ENCODE results near the gene CALHM4. TPM values are rescaled to one million over a fixed set of nuclear protein-coding genes. Genes with fewer than 3 reads are reported as not detected.

Gene CALHM4
- total and polyA plus RNA-seq, 2 donors = not detected

GRCh38 chr6:116557893-116558292, 4.3 kb downstream of the CALHM4 start:
- H3K36me3 ChIP-seq (ENCODE audit: insufficient read depth) = no peaks in the 10 kb centered on the region
- H3K27ac ChIP-seq (ENCODE audit: low read depth) = no peak overlapping the region
- WGBS = 11% methylated on average over 5 of the region's 5 CpGs
- no peak overlapping the region for H3K4me3 ChIP-seq (ENCODE audit: low read depth, low read length)
- H3K4me1 ChIP-seq (ENCODE audit: insufficient read depth) = no peaks in the 10 kb centered on the region
- DNase-seq (ENCODE audit: extremely low spot score) = peak; percentile 43

DNA sequence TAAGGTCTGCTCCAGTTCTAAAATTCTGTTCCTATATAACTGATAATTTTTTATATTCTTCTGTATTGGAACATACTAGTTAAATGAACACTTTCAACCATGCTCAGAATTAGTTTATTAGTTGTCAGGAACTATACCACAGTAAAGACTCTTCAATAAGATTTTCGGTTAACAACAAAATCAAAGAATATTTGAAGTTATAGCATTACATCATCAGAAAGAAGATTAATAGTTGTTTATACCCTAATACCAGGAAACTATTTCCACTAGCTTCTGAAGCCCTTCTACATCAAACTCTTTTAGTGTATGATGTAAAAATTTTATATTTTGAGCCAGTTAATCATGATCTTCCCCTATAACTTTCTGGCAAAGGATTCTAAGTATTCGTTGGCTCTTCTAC, 6.6 kb downstream of the CALHM4 start:
- Histone ChIP-seq H3K4me3 (ENCODE audit: low read depth, low read length) (no peak overlapping the region), H3K4me1 (ENCODE audit: insufficient read depth) (peaks cover 2% of the 10 kb centered on the region), H3K27ac (ENCODE audit: low read depth) (no peak overlapping the region), H3K36me3 (ENCODE audit: insufficient read depth) (no peaks in the 10 kb centered on the region)
- no peak for DNase-seq (ENCODE audit: extremely low spot score)
- WGBS = 50% methylated on average over 2 of the region's 2 CpGs

GRCh38 chr6:116561377-116562018, 7.9 kb downstream of the CALHM4 start:
- no peak overlapping the region for H3K4me3 ChIP-seq (ENCODE audit: low read depth, low read length)
- H3K27ac ChIP-seq (ENCODE audit: low read depth) = no peak overlapping the region
- H3K36me3 ChIP-seq (ENCODE audit: insufficient read depth) = no peaks in the 10 kb centered on the region
- DNase-seq (ENCODE audit: extremely low spot score) = peak; percentile 52
- H3K4me1 ChIP-seq (ENCODE audit: insufficient read depth) = peaks cover 2% of the 10 kb centered on the region
- 39% methylated on average over 9 of the region's 9 CpGs for WGBS

DNA sequence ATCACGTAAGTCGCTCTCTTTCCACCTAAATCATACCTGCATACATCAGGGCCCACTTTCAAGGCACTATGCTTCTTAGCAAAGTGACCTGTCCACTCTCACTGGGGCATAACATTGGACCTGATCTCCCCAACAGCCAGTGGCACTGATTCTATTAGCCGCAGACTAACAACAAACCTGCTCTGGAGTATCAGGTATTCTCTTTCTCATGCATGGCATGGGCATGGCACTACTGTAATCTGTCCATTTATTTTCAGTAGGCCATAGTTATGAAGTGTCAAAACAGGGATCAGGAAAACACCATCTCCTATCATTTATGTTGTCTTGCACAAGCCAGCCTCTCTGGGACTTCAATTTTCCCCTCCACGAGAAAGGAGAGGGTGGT, 8.5 kb downstream of the CALHM4 start:
- Histone ChIP-seq H3K36me3 (ENCODE audit: insufficient read depth) (no peaks in the 10 kb centered on the region), H3K4me3 (ENCODE audit: low read depth, low read length) (no peak overlapping the region), H3K4me1 (ENCODE audit: insufficient read depth) (peaks cover 2% of the 10 kb centered on the region), H3K27ac (ENCODE audit: low read depth) (no peak overlapping the region)
- 87% methylated on average over 4 of the region's 4 CpGs for WGBS
- DNase-seq (ENCODE audit: extremely low spot score) = no peak

DNA sequence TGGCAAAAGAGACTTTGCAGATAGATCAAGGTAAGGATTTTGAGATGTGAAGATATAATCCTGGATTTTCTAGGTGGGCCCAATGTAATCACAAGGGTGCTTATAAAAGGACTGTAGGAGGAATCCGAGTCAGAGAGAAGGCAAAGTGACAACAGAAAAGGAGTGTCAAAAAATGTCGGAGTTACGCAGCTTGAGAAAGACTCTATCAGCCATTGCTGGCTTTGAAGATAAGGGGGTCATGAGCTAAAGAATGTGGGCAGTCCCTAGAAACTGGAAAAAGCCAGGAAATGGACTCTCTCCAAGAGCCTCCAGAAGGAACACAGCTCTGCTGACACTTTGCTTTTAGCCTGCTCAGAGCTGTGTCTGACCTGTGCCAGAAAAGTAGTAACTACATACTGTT, 9.1 kb downstream of the CALHM4 start:
- WGBS = 31% methylated on average over 3 of the region's 3 CpGs
- H3K27ac ChIP-seq (ENCODE audit: low read depth) = no peak overlapping the region
- peaks cover 2% of the 10 kb centered on the region for H3K4me1 ChIP-seq (ENCODE audit: insufficient read depth)
- H3K4me3 ChIP-seq (ENCODE audit: low read depth, low read length) = no peak overlapping the region
- no peak for DNase-seq (ENCODE audit: extremely low spot score)
- no peaks in the 10 kb centered on the region for H3K36me3 ChIP-seq (ENCODE audit: insufficient read depth)

DNA sequence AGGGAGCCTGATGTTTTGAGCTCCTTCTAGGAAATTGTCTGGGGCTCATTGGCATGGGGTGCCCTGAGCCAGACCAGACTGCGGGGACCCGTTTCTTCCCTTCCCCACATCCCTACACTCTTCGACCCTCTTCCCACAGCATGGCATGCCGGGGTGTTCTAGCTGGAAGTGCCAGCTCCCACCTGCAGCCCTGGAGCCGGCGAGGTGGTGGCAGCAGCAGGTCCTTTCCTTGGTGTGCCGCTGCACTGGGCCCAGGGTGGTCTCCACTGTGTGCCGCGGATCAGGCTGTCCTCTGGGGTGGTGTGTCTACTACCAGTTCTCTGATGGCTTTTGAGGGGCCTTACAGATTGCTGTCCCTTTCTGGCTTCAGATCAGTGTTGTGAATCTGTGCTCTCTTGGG, 10.3 kb downstream of the CALHM4 start:
- Histone ChIP-seq H3K36me3 (ENCODE audit: insufficient read depth) (no peaks in the 10 kb centered on the region), H3K4me1 (ENCODE audit: insufficient read depth) (peaks cover 2% of the 10 kb centered on the region), H3K4me3 (ENCODE audit: low read depth, low read length) (no peak overlapping the region), H3K27ac (ENCODE audit: low read depth) (no peak overlapping the region)
- DNase-seq (ENCODE audit: extremely low spot score) = no peak
- 92% methylated on average over 9 of the region's 9 CpGs for WGBS

DNA sequence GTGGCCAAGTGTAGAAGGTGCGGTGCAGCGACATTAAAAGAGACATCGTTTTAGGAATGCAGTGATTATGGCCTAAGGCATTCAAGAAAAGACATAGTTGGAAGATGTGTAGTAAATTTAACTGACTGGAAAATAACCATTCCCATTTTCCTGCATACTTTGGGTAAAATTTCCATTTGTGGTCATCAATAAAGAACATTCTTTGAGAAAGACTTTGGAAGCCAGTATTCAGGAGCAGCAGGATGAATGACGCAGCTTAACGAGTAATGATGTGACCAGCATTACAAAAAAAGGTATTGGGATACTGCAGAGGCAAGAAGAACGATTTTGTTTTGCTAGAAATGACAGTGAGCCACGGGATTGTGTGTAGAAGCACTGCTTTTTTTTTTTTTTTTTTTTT, 10.8 kb downstream of the CALHM4 start:
- H3K27ac ChIP-seq (ENCODE audit: low read depth) = no peak overlapping the region
- WGBS = 85% methylated on average over 7 of the region's 7 CpGs
- no peak for DNase-seq (ENCODE audit: extremely low spot score)
- no peaks in the 10 kb centered on the region for H3K36me3 ChIP-seq (ENCODE audit: insufficient read depth)
- no peak overlapping the region for H3K4me3 ChIP-seq (ENCODE audit: low read depth, low read length)
- H3K4me1 ChIP-seq (ENCODE audit: insufficient read depth) = peaks cover 2% of the 10 kb centered on the region

DNA sequence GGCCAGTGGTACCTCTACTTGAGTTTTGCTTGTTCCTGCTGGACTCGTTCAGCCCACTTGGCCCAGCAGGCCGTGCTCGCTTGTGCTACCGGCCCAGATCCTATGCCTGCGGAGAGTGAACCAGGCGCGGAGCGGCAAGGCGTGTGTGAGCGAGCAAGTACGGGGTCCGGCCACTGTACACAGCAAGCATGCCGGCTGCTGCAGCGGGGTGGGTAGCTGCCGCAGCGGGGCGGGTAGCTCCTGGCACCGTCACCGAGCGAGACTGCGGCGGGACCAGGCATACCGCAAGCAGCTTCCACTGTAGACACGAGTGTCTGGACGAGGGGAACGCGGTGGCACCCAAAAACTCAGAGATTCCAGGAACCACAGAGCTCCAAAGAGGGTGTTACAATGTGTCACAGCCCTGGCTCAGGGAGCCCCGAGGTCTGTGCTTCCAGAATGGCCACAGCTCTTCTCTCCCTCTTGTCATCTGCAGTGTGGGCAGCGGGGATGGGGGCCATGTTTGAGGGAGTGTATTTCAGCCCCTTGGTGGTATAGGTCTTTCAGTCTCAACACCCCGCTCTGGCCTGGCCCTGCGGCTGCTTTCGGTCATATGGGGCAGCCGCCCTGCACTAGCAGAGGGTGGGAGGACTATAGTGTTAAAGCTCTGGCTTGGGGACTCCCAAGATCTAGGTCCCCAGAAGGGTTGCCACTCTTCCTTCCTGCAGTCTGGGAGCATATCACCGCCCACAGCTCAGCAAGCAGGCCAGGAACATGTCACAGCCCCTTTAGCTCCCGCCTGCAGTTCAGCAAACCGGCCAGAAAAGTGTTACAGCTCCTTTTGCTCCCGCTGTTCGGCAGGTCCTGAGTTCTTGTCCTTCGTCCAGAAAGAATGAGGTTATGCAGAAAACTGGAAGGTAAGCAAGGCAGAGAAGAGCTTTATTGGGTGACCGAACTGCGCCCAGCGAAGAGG, 11.6 kb downstream of the CALHM4 start:
- Histone ChIP-seq H3K4me3 (ENCODE audit: low read depth, low read length) (peak overlapping the region; percentile 23), H3K27ac (ENCODE audit: low read depth) (no peak overlapping the region), H3K4me1 (ENCODE audit: insufficient read depth) (peaks cover 2% of the 10 kb centered on the region), H3K36me3 (ENCODE audit: insufficient read depth) (no peaks in the 10 kb centered on the region)
- DNase-seq (ENCODE audit: extremely low spot score) = no peak
- 47% methylated on average over 42 of the region's 42 CpGs for WGBS

DNA sequence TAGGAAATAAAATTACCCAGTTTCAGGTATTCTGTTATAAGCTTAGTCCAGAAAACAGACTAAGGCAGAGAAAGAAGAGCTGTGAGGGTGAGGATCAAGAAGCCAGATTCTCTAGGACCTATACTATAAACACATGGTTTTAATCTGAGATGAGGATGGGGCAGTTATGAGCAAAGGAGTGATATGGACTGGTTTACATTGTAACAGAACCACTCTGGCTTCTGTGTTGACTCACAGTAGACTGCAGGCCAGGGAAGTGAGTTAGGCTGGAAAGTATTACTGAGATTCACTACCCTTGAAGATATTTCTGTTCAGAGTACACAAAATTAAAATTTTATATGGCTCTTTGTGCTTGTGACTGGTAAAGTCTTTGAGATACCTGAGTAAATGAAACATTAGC, 14.6 kb downstream of the CALHM4 start:
- no peak overlapping the region for H3K4me3 ChIP-seq (ENCODE audit: low read depth, low read length)
- H3K4me1 ChIP-seq (ENCODE audit: insufficient read depth) = peaks cover 2% of the 10 kb centered on the region
- H3K27ac ChIP-seq (ENCODE audit: low read depth) = no peak overlapping the region
- no peak for DNase-seq (ENCODE audit: extremely low spot score)
- no peaks in the 10 kb centered on the region for H3K36me3 ChIP-seq (ENCODE audit: insufficient read depth)

- Histone ChIP-seq H3K27ac (ENCODE audit: low read depth) (no peak overlapping the region), H3K4me1 (ENCODE audit: insufficient read depth) (peaks cover 2% of the 10 kb centered on the region), H3K36me3 (ENCODE audit: insufficient read depth) (no peaks in the 10 kb centered on the region), H3K4me3 (ENCODE audit: low read depth, low read length) (no peak overlapping the region)
- DNase-seq (ENCODE audit: extremely low spot score) = no peak
- 64% methylated on average over 7 of the region's 7 CpGs for WGBS
These were observed 15.5 kb downstream of the CALHM4 start for GRCh38 chr6:116568821-116569755.

- no peaks in the 10 kb centered on the region for H3K36me3 ChIP-seq (ENCODE audit: insufficient read depth)
- peak within 1 kb of the TSS; percentile 94 for H3K4me3 ChIP-seq (ENCODE audit: low read depth, low read length)
- H3K27ac ChIP-seq (ENCODE audit: low read depth) = peak within 1 kb of the TSS; percentile 87
- H3K4me1 ChIP-seq (ENCODE audit: insufficient read depth) = no peaks in the 10 kb centered on the region
- under 1% methylated on average over 62 of the region's 62 CpGs for WGBS
- DNase-seq (ENCODE audit: extremely low spot score) = peak; percentile 97
These were observed 17.5 kb downstream of the CALHM4 start, which contains the start of gene RWDD1 for GRCh38 chr6:116570856-116571682. RWDD1 (plus strand) TSS chr6:116571504; CDS start chr6:116571583, 79 bp downstream.

DNA sequence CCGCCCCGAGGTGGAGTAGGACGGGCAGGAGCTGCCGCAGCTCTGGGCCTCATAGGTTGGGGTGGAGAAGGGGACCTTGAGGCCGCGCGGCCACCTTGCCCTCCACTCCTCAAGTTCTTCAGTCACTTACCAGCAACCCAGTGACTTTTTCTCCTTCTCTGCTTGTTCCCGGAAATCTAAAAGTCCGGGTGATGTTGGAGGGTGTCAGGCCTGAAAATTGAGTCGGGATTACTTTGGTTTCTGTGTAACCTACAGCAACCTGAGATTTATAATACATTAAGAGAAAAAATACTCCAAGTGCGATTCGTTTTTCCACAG, 18.1 kb downstream of the CALHM4 start:
- peak overlapping the region; percentile 94 for H3K4me3 ChIP-seq (ENCODE audit: low read depth, low read length)
- no peak for DNase-seq (ENCODE audit: extremely low spot score)
- under 1% methylated on average over 12 of the region's 12 CpGs for WGBS
- no peaks in the 10 kb centered on the region for H3K36me3 ChIP-seq (ENCODE audit: insufficient read depth)
- H3K4me1 ChIP-seq (ENCODE audit: insufficient read depth) = no peaks in the 10 kb centered on the region
- peak overlapping the region; percentile 78 for H3K27ac ChIP-seq (ENCODE audit: low read depth)

DNA sequence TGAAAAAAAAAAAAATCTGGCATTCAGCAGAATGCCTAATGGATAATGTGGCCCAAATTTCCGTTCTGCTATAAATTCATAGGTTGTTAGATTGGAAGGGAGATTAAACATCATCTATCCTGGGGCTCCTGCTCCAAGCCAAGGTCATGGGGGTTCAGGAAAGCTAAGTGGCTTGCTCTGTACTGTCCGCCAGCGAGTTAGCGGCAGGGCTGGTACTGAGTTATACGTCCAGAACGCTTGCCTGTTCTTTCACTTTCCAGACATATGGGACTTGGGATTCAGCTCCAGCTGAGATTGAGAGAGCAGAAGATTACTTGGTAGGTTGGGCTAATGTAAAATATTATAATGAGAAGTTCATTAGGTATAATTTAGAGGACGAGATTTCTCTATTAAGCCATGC, 18.6 kb downstream of the CALHM4 start:
- no peak for DNase-seq (ENCODE audit: extremely low spot score)
- H3K4me1 ChIP-seq (ENCODE audit: insufficient read depth) = no peaks in the 10 kb centered on the region
- no peaks in the 10 kb centered on the region for H3K36me3 ChIP-seq (ENCODE audit: insufficient read depth)
- no peak overlapping the region for H3K27ac ChIP-seq (ENCODE audit: low read depth)
- 2% methylated on average over 7 of the region's 7 CpGs for WGBS
- H3K4me3 ChIP-seq (ENCODE audit: low read depth, low read length) = peak overlapping the region; percentile 94

Data from urinary bladder (tissue), 4 donors.